Left hindlimb (tissue), 1 donor: ENCODE measurements around the gene PHC1.

Source experiments
- DNase-seq: peaks from one replicate; pipeline ENCODE4 v3.0.0-alpha.2; 2018

The PHC1 gene

DNA sequence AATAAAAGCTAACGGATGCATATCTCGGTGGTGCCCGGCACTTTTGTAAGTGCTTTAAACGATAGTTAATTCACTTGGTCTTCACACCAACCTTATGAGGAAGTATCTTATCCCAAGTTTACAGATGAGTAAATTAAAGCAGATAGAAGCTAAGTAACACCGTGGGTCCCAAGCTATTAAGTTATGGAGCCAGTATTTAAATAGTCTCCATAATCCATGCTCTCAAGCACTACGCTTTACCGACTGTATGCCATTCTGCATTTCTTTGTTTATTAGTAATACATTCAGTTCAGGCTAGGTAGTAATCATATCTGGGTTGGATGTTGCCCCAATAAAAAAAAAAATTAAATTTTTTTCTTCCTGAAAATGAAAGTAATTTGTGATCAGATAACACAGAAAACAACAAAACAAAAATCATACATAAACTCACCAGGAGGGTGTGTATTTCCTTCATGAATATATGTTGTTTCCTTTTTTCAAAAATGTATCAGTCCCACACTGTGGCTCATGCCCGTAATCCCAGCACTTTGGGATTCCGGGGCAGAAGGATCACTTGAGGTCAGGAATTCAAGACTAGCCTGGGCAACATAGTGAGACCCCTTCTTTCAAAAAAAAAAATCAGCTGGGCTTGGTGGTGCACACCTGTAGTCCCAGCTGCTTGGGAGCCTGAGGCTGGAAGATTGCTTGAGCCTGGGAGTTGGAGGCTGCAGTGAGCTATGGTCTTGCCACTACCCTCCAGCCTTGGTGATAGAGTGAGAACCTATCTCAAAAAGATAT lies 36.6 kb downstream of the PHC1 start:
- DNase-seq, result no peak

DNA sequence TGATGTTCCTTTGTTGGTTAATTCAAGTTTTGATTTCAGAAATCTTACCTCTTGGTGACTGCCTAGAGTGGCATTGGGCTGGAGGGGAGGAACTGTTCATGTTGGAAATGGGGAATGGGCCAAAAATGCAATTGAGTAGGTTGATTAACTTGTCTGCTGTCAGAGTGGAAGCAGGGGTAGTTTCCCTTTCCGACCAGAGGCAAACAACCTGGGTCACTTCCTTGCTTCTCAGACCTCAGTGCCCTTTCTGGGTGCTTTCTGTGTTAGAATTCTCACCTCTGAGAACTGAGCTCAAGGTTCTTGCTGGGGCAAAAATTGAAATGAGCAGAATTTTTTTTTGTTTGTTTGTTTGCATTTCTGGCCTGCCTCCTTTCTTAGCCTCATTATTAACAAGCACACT lies 37.4 kb downstream of the PHC1 start:
- no peak for DNase-seq

DNA sequence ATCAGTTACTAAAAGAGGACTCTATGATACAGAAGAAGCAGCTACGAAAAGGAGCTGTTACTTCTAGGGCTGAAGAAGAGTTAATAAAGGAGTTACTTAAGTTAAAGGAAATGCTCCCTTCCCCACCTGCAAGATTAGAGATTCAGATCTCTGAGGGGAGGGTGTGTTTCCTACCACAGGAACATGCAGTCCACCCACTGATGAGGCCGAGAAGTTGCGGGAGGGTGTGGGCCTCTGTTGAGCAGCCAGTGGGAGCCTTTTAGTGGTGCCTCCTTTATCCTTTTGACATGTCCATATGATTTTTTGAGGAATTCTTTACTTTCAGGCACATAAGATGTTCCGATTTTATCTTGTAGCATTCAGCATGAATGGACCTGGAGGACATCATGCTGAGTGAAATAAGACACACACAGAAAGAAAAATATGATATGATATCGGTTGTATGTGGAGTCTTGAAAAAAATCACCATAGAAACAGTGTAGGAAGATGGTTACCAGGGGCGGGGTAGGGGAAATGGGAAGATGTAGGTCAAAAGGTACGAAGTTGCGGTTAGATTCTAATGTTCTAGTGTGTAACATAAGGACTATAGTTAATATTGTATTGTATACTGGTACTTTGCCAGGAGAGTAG lies 39.6 kb downstream of the PHC1 start:
- no peak for DNase-seq

DNA sequence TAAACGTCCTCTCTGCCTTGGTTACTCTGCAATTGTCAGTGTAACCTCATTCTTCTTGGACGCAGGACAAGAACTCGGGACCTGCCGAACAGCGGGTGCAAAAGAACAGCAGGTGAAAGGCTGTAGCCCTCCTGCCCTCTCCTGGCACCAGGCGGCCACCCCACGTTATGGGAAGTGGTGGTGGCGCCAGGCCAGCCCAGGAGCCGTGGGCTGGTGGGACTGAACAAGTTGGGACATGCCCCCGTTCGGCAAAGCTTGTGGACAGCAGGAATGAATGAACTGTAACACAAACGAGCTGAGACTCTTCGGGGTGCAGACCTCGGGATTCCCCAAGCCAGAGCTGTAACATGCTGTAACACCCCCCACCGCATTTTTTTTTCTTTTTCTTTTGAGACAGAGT lies 41.8 kb downstream of the PHC1 start:
- DNase-seq, result no peak

DNA sequence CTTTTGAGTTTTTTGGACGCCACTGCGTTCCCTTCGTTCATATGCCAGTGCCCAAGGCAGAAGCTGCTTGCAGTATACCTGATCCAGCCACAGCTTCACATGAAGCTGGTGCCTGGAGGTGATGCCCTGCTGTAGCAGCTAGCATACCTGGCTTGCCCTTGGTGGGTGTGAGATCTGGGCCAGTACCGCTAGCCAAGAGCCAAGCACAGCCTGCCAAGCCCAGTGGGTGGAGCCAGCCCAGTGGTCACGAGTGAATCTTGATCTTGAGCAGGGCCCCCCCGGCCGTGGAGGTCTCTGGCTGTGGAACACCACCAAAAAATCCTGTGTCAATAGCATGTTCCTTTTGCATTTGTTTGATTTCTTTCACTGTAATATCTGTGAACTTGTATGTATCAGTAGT lies 42.5 kb downstream of the PHC1 start:
- no peak for DNase-seq

DNA sequence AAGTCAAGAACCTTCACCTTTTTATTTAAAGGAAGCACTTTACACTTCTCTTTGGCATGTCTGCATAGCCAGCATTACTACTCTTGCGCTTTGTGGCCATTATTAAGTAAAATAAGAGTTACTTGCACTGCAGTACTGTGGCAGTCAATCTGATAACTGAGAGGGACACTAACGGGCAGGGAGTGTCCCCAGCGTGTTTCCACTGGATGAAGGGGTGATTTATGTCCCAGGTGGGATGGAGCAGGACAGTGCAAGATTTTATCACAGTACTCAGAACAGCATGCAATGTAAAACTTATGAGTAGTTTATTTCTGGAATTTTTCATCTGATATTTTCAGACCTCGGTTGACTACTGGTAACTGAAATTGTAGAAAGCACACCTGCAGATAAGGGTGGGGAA lies 43.3 kb downstream of the PHC1 start:
- no peak for DNase-seq

DNA sequence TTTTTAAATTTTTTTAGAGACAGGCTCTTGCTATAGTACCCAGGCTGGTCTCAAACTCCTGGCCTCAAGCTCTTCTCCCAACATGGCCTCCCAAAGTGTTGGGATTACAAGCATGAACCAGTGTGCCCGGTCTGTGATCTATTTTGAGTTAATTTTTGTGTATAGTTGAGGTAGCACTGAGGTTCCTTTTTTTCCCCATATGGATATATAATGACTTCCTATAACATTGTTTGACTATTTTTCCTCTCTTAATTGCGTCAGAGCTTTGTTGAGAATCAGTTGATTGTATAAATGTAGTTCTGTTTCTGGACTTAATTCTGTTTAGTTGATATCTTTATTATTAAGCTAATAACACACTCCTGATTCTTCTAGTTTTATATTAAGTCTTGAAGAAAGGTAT lies 43.8 kb downstream of the PHC1 start:
- no peak for DNase-seq

DNA sequence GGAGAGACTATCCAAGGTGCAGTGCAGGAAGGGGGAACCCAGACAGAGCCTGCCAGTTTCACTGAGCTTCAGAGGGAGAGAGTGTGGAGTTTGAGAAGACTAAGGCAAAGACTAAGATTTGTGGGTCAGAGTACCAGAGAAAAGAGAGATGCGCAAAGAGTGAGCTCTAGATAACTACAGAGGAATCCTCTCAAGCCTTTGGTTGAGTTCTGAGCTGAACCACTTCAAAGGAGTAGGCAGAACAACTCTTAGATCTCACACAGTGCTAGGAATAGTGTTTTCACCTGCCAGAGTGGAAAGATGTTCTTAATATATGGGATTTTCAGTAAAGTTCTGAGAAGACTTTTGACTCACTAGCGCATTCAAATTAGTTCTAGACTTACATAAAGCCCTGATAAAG lies 45.9 kb downstream of the PHC1 start:
- no peak for DNase-seq

DNA sequence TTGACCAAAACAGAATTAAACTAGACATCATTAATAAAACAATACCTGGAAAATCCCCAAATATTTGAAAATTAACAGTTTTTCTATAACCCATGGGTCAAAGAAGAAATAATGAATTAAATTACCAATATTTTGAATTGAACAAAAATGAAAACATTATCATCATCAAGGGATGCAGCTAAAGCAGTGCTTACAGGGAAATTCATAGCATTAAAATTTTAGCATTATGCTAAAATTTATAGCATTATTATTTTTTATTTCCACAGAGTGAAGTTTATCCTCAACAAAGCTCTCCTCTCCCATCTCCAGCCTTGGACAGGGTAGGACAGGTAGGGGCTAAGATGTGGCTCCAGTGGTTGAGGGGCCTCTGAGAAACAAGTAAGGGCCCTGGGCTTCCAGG lies 54.5 kb downstream of the PHC1 start:
- no peak for DNase-seq

DNA sequence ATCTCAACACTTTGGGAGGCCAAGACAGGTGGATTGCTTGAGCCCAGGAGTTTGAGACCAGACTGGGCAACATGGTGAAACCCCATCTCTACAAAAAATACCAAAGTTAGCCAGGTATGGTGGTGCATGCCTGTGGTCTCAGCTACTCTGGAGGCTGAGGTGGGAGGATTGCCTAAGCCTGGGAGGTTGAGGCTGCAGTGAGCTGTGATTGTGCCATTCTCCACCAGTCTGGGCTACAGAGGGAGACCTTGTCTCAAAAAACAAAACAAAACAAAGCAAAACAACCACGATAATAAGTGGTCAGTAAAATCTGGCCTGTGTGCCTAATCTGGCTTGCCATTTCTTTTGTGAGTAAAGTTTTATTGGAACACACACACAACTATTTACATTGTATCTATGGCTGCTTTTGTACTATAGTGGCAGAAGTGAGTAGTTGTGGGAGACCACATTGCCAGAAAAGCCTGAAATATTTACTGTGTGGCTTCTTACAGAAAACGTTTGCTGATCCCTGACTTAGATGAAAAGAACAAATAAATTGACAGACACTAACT lies 55.6 kb downstream of the PHC1 start:
- no peak for DNase-seq

DNA sequence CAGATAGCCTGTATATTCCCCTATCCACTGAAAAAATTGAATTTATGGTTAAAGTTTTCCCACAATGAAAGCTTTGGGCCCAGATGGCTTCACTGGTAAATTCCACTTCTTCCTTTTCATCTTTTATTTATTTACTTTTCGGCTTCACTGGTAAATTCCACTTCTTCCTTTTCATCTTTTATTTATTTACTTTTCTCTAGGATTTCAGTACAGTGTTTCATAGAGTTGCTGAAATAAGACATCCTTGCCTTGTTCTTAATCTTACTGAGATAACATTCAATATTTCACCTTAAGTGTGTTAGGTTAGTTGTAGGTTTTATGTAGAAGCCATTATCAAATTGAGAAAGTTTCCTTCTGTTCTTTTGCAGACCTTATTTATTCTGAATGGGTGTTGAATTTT lies 56.1 kb downstream of the PHC1 start:
- no peak for DNase-seq

DNA sequence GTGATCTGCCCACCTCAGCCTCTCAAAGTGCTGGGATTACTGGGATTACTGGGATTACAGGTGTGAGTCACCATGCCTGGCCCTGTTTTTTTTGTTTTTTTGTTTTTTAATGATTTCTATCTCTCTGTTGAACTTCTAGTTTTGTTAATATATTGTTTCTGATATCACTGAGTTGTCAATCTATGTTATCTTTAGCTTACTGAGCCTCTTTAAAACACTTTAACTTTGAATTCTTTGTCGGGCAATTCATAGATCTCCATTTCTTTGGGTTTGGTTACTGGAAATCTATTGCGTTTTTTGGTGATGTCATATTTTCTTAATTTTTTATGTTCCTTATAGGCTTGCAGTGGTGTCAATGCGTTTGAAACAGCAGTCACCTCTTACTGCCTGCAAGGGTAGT lies 65.8 kb downstream of the PHC1 start:
- no peak for DNase-seq

DNA sequence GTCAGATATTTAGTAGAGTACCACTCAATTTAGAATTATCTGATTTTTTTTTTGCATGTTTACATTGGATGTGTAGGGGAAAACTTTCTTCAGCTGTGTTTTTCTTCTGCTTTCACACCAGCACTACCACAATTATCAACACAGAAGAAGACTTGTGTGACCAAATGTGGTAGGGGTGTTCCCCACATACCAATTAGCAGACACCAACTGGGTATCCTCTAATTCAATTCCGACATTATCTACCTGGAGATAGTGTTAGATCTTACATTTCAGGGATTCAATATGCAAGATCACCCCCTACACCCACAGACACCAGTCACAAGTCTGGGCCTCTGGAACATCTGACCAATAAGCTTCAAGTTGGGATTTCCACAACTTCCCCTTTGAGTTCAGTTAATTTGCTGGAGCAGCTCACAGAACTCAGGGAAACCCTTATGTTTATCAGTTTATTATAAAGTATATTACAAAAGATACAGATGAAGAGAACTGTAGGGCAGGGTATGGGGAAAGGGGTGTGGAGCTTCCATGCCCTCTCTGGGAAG lies 71.0 kb downstream of the PHC1 start:
- DNase-seq, result no peak

DNA sequence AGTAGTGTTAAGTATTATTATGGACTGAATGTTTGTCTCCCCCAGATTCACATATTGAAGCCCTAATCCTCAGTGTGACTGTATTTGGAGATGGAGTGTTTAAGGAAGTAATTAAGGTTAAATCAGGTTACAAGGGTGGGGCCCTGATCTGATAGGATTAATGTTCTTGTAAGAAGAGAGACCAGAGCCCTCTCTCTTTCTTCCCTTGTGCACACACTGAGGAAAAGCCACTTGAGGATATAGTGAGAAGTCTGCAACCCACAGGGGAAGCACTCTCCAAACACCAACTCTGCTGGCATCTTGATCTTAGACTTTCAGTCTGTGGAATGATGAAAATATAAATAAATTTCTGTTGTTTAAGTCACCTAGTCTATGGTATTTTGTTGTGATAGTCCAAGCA lies 72.9 kb downstream of the PHC1 start:
- DNase-seq, result no peak

DNA sequence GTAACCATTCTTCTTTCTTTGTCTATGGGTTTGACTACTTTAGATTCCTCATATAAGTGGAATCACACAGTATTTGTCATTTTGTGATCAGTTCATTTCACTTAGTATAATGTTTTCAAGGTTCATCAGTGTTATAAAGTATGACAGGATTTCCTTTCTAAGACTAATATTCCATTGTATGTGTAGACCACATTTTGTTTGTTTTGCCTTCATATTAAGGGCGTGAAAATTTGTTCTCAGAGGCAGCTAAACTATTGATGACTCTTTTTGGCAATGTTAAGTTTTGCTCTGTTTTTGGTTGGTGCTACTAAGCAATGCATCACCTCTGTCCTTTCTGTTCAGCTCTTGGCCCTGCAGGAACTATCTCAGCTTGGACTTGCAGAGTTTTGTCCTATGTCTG lies 73.4 kb downstream of the PHC1 start:
- DNase-seq, result no peak

DNA sequence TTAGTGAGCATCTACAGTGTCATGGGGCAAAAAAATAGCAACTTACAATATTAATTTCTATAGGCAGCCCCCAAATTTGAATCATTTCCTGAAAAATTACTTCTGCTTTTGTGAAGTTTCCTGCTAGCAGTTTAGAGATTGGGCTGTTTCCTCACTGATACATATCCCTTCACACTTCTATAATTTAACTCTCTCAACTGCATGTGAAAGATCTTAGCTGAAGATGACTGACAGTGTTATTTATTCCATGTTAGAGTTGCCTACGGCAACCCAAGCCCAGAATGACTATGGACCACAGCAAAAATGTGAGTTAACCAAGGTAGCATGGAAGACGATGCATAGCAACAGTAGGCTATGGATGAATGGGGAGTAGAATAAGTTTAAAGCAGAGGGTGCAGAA lies 75.1 kb downstream of the PHC1 start, which contains the start of gene KLRG1:
Gene KLRG1, plus strand, starts transcription at position 134 of the 400 bp plus-strand sequence. Its CDS starts 90 bp downstream, at position 224.
- no peak for DNase-seq
